ENCODE measurements around the gene CLN6.
"Not testable (repeated sequence)": the region's sequence is repeated elsewhere in the genome, so short reads cannot be mapped to it uniquely, and the experiment has no call there.

The CLN6 gene

GRCh38 chr15:68205558-68205944 lies 24.0 kb downstream of the CLN6 start:
- DNase-seq: peak; percentile 48

- no peak for DNase-seq
Observed at GRCh38 chr15:68204776-68205557, 24.6 kb downstream of the CLN6 start, which contains the start of gene CALML4. CALML4 (minus strand) TSS chr15:68205332; CDS start chr15:68205247, 85 bp downstream.

GRCh38 chr15:68204361-68204760 lies 25.2 kb downstream of the CLN6 start:
- no peak for DNase-seq

DNA sequence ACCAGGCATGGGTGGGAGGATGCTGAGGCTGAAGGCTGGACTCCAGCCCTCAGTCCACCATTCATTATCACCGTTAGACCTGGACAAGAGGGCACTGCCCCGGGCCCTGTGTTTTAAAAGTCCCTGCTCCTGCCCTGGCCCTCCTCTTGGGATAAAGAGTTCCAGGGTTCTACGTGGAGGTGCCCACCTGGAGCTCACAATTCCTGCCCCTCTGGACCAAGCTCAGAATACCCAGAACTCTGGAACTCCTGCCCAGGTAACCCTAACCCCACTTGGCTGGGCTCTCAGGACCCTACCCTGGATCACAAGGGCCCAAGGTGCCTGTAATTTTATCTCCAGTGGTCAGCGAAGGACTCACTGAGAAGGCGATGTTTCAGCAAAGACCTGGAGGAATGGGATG lies 25.6 kb downstream of the CLN6 start:
- DNase-seq: no peak

DNA sequence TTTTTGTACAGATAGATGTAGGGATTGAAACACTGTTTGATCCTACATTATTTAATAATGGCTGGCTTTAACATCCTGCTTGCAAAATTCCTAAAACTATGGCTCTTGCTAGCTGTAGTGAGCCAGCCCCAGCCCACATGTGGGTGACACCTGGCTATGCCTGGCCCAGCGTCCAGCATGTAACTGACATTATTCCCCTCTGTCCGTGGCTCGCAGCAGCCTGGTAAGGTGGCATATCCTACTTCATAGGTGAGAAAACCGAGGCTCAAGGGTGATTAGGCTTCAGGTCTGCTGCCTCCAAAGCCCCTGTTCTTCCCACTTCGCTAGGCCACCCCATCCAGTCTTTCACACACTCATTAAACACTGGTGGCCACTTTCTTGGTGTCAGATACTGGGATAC lies 26.0 kb downstream of the CLN6 start:
- DNase-seq: no peak

DNA sequence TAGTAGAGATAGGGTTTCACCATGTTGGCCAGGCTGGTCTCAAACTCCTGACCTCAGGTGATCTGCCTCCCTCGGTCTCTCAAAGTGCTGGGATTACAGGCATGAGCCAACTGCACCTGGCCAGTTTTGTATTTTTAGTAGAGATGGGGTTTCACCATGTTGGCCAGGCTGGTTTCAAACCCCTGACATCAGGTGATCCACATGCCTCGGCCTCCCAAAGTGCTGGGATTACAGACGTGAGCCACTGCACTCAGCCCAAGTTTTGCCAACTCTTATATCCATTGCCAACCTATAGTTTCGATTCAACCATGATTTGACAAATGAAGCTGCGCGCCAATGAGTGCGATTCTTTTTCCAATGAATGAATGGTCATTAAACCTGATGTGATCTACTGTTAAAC lies 26.5 kb downstream of the CLN6 start:
- DNase-seq: not testable (repeated sequence)

DNA sequence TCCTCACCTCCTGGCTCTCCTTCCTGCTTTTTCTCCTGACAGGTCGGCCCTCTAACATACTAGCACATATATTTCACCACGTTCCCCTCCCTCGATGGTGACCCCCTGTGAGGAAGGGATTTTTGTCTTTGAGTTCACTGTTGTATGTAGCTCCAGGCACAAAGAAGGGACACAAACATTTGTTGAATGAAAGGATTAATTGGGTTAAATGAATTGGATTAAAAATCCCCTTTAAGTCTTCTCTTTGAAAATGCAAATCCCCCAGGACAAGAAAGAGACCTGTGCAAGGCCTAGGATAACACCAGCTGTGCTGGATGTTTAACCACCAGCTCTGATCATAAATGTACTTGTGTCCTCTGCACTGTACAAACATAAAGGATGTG lies 27.7 kb downstream of the CLN6 start:
- DNase-seq: no peak

GRCh38 chr15:68201153-68201878 lies 28.2 kb downstream of the CLN6 start:
- DNase-seq: no peak

DNA sequence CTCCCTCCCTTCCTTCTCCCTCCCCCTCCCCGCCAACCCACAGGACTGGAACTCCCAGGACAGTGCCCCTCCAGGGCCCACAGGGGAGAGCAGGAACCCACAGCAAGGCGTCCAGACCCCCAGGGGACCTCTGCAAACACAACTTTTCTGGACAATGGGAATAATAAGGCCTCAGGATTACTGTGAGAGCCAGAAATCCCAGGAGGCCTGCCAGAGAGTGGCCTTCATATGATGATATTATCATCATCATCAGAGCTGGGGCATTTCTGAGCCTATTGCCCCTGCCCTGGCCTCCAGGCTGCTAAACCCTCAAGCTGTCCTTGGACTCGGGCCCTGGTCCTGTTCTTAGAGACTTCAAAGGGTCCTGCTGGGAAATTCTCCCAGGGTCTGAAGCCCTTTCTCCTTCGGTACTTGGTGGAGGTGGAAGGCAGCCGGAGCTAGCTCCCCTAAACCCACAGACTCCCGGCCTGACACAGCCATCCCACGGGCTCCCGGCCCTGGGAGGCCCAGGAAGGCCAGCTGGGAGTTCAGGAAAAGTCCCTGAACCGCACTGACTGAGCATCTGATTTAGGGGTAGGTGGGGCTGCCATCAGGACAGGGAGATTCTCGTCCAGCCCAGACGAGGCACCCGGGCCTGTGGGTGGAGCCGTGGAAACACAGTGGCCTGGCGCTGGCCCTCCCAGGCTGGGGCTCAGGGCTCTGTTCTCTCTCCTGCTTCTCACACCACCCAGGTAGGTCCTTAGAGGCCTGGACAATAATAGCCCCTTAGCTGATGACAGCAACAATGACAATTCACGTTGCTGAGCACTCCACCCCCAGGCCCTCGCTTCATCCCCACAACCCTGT lies 29.3 kb downstream of the CLN6 start:
- peak; percentile 45 for DNase-seq

DNA sequence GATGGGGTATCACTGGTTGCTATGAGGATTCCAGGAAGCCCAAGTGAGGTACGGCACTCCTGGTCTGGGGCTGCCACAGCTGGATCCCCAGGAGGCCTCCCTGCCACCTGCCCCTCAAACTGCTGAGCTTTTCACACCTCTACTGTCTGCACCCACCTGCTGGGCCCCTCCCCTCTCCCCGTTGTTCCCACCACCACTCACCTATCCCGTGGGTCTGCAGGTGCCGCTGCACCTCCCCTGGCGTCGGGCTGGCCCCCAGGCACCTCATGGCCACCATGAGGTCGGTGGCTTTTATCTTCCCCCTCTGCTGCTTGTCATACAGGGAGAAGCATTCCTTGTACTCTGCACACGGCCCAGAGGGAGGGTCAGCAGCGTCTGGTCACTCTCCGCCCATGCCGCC lies 30.2 kb downstream of the CLN6 start:
- no peak for DNase-seq

GRCh38 chr15:68197661-68198437 lies 31.7 kb downstream of the CLN6 start:
- DNase-seq: peak; percentile 47

DNA sequence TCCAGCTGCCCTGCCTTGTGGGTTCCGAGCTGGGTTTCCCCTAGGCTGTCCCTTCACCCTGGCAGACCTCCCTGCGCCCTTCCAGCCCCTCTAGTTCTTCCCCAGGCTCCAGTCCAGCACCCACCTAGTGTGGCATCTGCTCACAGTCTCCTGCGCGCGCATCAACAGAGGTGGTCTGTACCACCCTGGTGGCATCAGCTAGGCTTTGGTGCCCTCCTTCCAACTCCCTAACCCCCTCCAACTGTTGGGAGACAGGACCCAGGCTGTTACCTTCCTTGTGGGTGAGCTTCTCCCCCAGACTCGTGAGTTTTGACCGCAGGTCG lies 32.4 kb downstream of the CLN6 start:
- DNase-seq: peak; percentile 47

DNA sequence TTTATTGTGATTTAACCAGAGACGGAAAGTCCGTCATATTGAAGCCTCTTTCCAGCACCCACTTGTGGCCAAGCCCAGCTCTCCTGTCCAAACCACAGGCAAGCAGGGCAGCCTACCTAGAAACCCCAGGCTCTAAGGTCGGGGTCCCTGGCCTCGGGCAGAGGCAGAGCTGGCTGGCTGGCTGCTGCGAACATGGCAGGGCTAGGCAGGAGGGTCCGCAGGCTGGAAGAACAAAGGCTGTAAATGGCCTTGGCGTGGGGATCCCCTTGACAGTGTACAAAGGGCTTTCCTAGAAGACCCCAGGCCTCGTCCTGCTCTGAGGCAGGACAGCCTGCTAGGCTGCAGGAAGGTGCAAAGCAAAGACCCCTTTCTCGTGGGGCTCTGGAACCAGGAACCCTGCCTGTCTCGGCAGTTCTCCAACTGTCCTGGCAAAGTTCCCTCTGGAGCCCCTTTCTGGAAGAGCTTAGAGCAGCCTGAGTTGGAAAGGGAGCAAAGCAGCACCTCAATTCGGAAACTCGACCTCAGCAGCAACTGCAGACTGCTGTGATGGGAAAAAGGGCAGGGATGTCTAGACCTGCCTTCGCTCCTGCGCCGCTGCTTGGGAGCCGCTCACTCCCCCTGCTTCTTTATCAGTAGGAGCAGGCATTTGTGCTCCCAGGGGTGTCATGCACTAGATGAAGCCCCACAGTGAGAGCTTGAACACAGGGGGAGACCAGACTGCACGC lies 32.9 kb downstream of the CLN6 start:
- DNase-seq: peak; percentile 49

- DNase-seq: no peak
Observed at GRCh38 chr15:68195336-68196112, 34.0 kb downstream of the CLN6 start.

DNA sequence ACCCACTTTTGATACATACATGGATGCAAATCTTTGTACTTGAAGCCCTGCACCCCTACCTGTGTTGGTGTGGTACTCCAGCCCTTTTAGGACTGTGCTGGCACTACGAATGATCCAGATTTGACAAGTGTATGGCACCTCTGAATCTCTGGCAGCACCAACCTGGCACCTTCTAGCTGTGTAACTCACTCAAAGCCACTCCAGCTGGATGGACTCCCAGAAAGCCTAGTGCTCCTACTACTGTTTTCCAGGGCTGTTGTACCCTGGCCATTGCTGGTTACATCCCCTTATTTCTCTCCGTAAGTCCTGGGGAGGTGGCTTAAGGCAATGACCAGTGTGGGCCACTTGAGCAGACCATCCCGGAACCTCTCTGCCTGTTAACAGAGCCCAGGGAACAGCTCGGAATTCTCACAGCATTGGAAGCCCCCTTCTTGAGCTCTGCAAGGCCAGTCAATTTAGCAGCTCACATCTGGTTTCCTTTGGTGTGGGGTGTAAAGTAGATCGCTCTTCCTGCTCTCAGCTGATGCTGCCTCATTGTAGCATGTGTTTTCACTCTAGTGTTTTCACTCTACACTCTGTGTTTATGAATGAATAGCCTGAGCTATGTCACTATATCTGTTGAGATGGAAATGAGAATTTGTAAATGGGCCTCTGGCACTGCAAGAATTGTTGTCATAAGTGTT lies 36.6 kb downstream of the CLN6 start:
- no peak for DNase-seq

DNA sequence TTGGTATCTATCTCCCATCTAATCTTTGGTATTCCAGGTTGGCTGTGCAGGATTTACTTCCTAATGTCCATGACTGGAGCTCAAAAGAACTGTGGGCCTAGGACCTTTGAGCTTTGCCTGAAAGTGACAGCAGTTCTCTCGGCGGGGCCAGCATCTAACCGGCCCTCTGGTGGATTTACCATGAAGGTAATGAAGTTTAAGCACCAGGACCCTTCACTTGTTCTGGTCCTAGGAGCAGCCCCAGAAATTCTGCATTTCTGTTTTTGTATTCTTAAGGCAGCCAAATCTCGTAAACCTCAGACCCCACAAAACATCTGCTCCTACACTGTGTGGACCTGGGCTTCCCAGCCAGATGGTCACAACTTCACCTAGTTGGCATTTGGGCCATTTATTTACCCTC lies 37.4 kb downstream of the CLN6 start:
- DNase-seq: no peak

GRCh38 chr15:68191555-68191954 lies 38.0 kb downstream of the CLN6 start:
- no peak for DNase-seq

DNA sequence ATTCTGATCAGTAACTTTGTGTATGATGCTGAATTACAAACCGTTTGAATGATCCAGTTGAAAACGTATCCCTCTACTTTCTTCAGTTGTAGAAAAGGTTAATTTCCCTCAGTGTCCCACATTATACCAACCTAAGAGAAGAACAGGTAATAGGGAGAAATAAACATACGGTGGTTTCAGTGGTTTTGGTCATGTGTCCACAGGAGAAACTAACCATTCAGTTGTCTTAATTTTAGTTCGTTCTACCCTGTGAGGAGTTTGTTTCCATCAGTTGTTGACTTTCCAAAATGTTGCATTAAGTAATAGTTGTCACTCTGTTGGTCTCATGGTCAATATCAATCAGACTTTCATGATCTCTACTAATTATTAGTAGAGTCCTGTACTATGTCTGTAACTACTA lies 39.5 kb downstream of the CLN6 start:
- DNase-seq: no peak

DNA sequence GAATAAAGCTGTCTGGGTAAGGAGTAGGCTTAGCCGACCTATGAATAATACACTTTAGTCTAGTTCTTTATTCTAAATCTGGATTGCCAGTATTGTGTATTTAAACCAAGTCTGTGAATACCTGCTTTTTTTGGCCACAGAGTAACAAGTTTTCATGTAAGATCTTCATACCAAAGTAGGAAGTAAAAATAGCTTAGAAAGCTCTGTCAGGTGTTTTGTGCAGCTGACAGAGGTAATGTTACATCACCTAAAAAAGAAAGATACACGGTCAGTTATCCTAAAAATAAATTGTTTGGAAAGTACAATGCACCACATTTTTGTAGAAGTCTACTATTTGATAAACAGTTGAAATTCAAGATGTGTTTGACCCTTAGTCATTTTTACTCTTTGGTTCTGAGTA lies 40.9 kb downstream of the CLN6 start:
- no peak for DNase-seq

GRCh38 chr15:68187559-68187958 lies 42.0 kb downstream of the CLN6 start:
- DNase-seq: no peak
